COR-L47 (cell line): Measurements from ENCODE around the gene TBC1D8.

Experiments used
- DNase-seq: peaks from one replicate; lab custom pipeline; 2025; lab: John Stamatoyannopoulos, UW

Gene TBC1D8

GRCh38 chr2:100976645-100977391 lies 174.4 kb downstream of the TBC1D8 start:
- DNase-seq, result no peak

- no peak for DNase-seq
Measured at GRCh38 chr2:100976061-100976460, 175.1 kb downstream of the TBC1D8 start.

GRCh38 chr2:100975521-100975785 lies 175.7 kb downstream of the TBC1D8 start:
- no peak for DNase-seq

GRCh38 chr2:100974712-100975520 lies 176.3 kb downstream of the TBC1D8 start:
- DNase-seq, result no peak

GRCh38 chr2:100972452-100972851 lies 178.7 kb downstream of the TBC1D8 start:
- no peak for DNase-seq

GRCh38 chr2:100971221-100971620 lies 180.0 kb downstream of the TBC1D8 start:
- no peak for DNase-seq

GRCh38 chr2:100969998-100970397 lies 181.2 kb downstream of the TBC1D8 start:
- no peak for DNase-seq

- DNase-seq, result no peak
Measured at GRCh38 chr2:100968146-100969145, 182.7 kb downstream of the TBC1D8 start.

- DNase-seq, result no peak
Measured at GRCh38 chr2:100967716-100968115, 183.5 kb downstream of the TBC1D8 start.

GRCh38 chr2:100965596-100965995 lies 185.6 kb downstream of the TBC1D8 start:
- DNase-seq, result no peak

GRCh38 chr2:100964681-100965169 lies 186.5 kb downstream of the TBC1D8 start:
- DNase-seq, result no peak

GRCh38 chr2:100964222-100964621 lies 187.0 kb downstream of the TBC1D8 start:
- no peak for DNase-seq

- no peak for DNase-seq
Measured at GRCh38 chr2:100963026-100963375, 188.2 kb downstream of the TBC1D8 start.

GRCh38 chr2:100962366-100963025 lies 188.7 kb downstream of the TBC1D8 start:
- DNase-seq, result no peak

GRCh38 chr2:100960688-100961087 lies 190.5 kb downstream of the TBC1D8 start:
- DNase-seq, result no peak

- no peak for DNase-seq
Measured at GRCh38 chr2:100959225-100959880, 191.8 kb downstream of the TBC1D8 start.

- DNase-seq, result no peak
Measured at GRCh38 chr2:100957996-100958653, 193.1 kb downstream of the TBC1D8 start.
